GM21786 (cell line): Measurements from ENCODE around the gene PABPC3.

ENCODE experiments used
- ATAC-seq: cut with Tn5 transposase; IDR thresholded peaks from one replicate; pipeline ENCODE4 v1.9.1; 2021; ENCODE audit not compliant: unreplicated experiment

The PABPC3 gene

DNA sequence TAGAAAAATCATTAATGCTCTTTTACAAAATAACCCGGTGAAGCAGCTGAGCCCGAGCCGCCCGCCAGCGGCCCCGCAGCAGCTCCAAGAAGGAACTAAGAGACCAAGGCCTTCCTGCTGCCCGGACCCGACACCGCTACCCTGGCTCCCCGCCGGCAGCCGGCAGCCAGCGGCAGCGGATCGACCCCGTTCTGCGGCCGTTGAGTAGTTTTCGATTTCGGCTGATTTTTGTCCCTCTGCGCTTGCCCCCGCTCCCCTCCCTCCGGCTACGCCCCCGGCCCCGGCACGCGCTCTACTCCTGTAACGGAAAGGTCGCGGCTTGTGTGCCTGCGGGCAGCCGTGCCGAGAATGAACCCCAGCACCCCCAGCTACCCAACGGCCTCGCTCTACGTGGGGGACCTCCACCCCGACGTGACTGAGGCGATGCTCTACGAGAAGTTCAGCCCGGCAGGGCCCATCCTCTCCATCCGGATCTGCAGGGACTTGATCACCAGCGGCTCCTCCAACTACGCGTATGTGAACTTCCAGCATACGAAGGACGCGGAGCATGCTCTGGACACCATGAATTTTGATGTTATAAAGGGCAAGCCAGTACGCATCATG, at the start of gene PABPC3:
Gene PABPC3 (plus strand): TSS at position 286 of the 603 bp plus-strand sequence. CDS start 63 bp downstream, at position 349.
- ATAC-seq: no peak

DNA sequence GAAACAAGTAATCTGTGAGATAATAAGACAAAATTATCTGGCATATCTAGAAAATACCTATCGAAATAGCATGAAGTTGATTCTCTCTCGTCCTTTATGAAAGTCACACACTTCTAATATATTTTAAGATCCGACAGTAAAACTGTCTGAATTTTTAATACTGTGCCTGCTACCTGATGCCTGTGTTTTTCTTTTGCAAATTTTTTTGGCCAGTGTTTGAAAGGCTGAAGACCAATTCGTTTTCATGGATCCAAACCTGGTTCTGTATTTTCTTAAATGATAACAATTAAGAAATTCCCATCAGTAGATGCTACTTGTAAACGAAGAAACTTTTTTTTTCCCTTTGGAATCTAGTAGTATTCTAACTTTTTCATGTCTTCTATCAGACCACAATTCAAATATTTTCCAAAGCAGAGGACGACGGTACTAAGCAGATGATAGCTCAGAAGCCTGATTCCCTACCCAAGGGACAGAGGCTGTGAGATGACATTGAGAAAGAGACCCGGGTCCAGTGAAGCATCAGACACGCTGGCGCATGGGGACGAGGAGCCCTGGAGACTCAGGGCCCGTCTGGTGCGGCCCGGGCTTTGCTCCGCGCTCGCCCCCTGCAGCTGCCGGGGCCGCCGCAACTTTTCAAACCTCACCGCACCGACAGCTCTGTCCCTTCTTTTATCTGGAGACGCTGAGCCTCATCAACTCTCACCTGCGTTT, 49.5 kb upstream of the PABPC3 start:
- no peak for ATAC-seq

GRCh38 chr13:25046985-25047511, 48.9 kb upstream of the PABPC3 start:
- no peak for ATAC-seq

GRCh38 chr13:25051065-25051464, 44.9 kb upstream of the PABPC3 start:
- no peak for ATAC-seq

- no peak for ATAC-seq
Measured at GRCh38 chr13:25059166-25059565, 36.8 kb upstream of the PABPC3 start.

DNA sequence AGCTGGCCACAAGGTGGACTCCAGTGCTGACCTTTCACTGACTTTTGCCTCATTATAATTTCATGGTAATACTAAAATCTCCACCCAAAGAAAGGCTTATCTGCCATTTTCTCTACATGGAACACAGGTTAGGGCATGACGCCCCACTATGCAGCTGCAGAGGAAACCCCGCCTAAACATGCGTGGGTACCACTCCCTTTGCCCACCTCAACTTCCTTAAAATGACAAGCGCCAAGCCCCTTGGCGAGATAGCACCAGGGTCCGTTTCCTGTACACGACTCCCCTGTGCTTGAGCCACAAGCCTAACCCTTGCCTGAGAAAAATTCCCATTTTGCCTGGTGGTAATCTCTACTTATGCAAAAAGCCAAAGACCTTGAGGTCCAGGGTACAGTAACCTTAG, 36.0 kb upstream of the PABPC3 start:
- no peak for ATAC-seq

GRCh38 chr13:25062479-25062878, 33.5 kb upstream of the PABPC3 start:
- no peak for ATAC-seq

GRCh38 chr13:25064396-25064795, 31.5 kb upstream of the PABPC3 start:
- ATAC-seq: no peak

- ATAC-seq: no peak
Measured at GRCh38 chr13:25065974-25066770, 29.8 kb upstream of the PABPC3 start.

DNA sequence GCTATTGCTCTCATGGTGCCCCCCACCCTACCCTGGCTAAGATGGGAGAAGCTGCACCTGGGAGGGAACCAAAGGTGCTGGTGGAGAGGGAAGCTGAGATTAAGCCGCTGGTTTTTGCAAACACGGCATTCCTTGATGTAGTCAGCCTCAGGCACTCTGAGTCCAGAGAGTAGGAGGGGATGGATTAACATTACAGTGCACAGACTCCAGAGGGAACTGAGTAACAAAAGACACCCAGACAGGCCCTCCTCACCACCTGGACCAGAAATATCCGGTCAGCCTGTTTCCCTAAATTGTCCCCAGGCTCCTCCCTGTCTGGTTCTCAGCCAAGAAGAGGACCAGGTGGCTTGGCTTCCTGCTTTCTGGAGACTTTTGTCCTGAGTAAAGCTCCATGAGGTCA, 28.9 kb upstream of the PABPC3 start:
- no peak for ATAC-seq

GRCh38 chr13:25068810-25069209, 27.1 kb upstream of the PABPC3 start:
- no peak for ATAC-seq

DNA sequence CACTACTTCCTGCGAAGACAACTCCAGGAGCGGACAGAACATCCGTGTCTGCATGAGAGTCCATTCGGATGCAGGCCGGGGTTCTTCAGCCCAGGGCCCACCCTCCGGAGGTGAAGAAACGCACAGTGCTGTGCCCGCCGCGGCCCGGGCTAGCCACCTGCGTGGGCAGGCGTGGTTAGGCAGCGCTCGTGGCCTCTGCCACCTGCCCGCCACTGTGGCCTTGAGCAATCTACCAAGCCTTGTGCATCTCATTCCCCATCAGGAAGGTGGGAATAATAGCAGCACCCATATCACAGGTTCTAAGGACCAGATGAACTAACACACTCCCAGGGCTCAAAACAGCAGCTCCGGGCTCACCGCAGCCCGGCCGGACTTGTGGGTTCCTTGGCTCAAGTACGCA, 26.7 kb upstream of the PABPC3 start:
- no peak for ATAC-seq

DNA sequence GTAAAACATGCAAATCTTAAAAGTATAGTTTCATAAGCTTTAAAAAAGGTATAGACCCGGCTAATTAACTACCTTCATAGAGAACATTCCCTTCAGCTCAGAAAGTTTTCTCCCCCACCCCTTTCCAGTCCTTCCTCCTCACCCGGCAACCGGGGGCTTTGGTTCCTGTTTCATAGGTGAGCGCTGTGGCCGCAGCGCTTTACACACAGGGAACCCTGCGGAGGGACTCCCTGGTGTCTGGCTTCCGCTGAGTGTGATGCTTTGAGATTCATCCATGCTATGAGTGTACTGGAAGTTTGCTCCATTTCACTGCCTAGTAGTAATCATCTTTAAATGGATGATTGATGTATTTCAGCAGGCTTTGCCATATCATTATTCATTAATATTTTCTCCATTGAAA, 26.0 kb upstream of the PABPC3 start:
- no peak for ATAC-seq

- ATAC-seq: no peak
Measured at GRCh38 chr13:25080773-25081172, 15.2 kb upstream of the PABPC3 start.

DNA sequence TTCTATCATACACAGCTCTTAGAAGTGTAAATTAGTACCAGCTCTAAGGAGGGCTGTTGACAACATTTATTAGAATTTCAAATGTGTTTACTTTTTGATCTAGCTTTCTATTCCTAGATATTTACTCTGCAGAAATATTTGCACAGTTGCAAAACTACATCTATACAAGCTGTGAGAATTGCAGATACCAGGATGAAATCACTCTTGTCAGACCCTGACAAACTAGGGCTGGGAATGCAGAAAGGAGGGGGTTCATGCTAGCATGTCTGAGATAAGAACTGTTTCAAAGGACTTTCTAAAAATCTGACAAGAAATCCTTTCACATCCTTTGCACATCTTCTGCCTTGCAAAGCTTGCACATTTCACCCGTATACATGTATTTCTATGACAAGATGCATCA, 11.8 kb upstream of the PABPC3 start:
- ATAC-seq: no peak

DNA sequence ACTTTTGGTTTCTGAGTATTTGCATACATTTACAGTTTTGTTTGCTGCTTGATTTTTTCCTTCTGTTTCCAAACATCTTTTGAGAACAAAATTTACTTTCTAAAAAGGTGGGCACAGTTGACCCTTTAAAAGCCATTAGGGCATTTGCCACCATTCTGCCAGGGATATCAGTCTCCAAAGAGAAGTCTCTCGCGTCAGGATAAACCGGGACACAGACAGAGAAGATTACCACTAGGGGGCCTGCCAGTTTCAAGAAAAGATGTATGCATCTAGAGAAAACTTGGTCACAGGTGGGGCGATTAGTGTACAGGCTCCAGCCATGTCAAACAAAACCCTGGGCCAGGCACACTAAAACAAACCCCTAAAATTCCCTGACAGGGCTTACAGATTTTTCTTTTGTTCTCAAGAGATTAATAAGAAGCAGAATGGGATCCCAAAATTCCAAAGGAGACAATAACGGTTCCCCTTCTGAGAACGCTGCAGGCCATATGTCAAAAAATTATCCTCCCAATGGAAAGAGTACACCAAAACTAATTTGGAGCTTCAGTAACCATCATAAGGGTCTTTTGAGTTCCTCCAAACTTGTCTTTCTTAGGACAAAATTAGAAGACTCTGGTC, 10.7 kb upstream of the PABPC3 start:
- ATAC-seq: no peak

DNA sequence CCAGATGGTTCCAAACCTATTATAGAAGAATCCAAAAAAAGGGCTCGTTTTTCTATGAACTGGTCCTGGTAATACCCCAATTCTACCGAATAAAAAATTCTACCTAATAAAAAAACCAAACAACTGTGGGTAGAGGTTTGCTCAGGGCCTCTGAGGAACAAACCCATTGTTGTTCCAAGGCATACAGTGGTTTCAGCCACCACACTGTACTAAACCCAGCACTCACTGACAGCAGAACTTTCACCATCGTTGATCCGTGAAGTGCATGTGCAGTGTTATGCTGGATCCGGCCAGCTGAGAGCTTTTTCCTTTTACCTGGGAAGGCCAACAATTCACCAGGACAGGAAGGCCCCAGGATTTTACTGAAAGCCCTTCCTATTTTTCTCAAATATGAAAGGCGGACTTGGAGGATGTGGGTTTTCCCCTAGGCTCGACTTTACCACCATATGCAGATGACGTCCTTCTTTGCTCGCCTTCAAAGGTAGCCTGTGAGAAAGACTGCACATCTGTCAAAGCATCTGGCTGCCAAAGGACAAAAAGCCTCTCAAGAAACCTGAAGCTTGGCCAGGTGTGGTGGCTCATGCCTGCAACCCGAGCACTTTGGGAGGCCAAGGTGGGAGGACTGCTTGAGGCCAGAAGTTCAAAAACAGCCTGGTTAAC, 7.2 kb upstream of the PABPC3 start:
- no peak for ATAC-seq

GRCh38 chr13:25097426-25097825, 1.5 kb downstream of the PABPC3 start:
- no peak for ATAC-seq

GRCh38 chr13:25103711-25104110, 7.8 kb downstream of the PABPC3 start:
- no peak for ATAC-seq

- ATAC-seq: no peak
Measured at GRCh38 chr13:25109341-25109740, 13.4 kb downstream of the PABPC3 start.
